GM20000 (cell line): ENCODE results near the gene EIF3L.
A peak's percentile ranks its signal among the peaks of the same experiment; 100 is the strongest.

ENCODE experiments used
- DNase-seq: peaks from one replicate; pipeline ENCODE4 v3.0.0; 2012; ENCODE audit warnings: low spot score
- TF ChIP-seq, protein P1 (sequence below): IDR thresholded peaks from 2 replicates; pipeline ENCODE4 v1.5.1; 2012; ENCODE audit warnings: mild to moderate bottlenecking, control low read depth; ENCODE audit errors: extremely low read depth, missing control alignments

EIF3L gene

GRCh38 chr22:37819105-37819433 lies 30.1 kb upstream of the EIF3L start:
- no peak for DNase-seq
- TF ChIP-seq, protein P1, sequence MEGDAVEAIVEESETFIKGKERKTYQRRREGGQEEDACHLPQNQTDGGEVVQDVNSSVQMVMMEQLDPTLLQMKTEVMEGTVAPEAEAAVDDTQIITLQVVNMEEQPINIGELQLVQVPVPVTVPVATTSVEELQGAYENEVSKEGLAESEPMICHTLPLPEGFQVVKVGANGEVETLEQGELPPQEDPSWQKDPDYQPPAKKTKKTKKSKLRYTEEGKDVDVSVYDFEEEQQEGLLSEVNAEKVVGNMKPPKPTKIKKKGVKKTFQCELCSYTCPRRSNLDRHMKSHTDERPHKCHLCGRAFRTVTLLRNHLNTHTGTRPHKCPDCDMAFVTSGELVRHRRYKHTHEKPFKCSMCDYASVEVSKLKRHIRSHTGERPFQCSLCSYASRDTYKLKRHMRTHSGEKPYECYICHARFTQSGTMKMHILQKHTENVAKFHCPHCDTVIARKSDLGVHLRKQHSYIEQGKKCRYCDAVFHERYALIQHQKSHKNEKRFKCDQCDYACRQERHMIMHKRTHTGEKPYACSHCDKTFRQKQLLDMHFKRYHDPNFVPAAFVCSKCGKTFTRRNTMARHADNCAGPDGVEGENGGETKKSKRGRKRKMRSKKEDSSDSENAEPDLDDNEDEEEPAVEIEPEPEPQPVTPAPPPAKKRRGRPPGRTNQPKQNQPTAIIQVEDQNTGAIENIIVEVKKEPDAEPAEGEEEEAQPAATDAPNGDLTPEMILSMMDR = no peak

GRCh38 chr22:37820350-37820749 lies 28.9 kb upstream of the EIF3L start:
- TF ChIP-seq, protein P1 = no peak
- DNase-seq = no peak

- DNase-seq = no peak
These were observed 27.0 kb upstream of the EIF3L start for GRCh38 chr22:37822079-37822833.

GRCh38 chr22:37823134-37823985 lies 25.9 kb upstream of the EIF3L start, which contains the start of gene GALR3:
Gene GALR3, plus strand, starts transcription at chr22:37823382. Its CDS starts 25 bp downstream, at chr22:37823407.
- no peak for DNase-seq
- TF ChIP-seq, protein P1 = no peak

More at GRCh38 chr22:37822079-37822833, 27.0 kb upstream of the EIF3L start:
- TF ChIP-seq, protein P1 = no peak

DNA sequence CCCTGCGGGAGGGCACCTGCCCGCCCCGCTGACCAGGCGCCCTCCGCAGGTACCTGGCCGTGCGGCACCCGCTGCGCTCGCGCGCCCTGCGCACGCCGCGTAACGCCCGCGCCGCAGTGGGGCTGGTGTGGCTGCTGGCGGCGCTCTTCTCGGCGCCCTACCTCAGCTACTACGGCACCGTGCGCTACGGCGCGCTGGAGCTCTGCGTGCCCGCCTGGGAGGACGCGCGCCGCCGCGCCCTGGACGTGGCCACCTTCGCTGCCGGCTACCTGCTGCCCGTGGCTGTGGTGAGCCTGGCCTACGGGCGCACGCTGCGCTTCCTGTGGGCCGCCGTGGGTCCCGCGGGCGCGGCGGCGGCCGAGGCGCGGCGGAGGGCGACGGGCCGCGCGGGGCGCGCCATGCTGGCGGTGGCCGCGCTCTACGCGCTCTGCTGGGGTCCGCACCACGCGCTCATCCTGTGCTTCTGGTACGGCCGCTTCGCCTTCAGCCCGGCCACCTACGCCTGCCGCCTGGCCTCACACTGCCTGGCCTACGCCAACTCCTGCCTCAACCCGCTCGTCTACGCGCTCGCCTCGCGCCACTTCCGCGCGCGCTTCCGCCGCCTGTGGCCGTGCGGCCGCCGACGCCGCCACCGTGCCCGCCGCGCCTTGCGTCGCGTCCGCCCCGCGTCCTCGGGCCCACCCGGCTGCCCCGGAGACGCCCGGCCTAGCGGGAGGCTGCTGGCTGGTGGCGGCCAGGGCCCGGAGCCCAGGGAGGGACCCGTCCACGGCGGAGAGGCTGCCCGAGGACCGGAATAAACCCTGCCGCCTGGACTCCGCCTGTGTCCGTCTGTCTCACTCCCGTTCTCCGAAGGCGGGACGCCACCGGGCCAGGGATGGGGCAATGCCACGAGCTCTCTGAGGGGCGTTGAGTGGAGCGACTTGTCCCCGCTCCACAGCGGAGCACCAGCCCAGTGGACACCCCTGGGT lies 24.3 kb upstream of the EIF3L start:
- DNase-seq = peak; percentile 76
- TF ChIP-seq, protein P1 = no peak

- DNase-seq = no peak
- TF ChIP-seq, protein P1 = no peak
These were observed 22.2 kb upstream of the EIF3L start for GRCh38 chr22:37827056-37827455.
